ENCODE results near the gene USP36.

Gene USP36

GRCh38 chr17:78832541-78832810 is 8.1 kb downstream of the USP36 start:
- no peaks in the 10 kb centered on the region for H3K27me3 ChIP-seq (ENCODE audit: low read depth, low read length)
- H3K4me3 ChIP-seq (ENCODE audit: low read depth in 1 of 2, low read length in 2 of 2): no peak overlapping the region
- H3K27ac ChIP-seq (ENCODE audit: low read length): no peak overlapping the region
- H3K36me3 ChIP-seq (ENCODE audit: control insufficient read depth in 1 of 2, insufficient read depth in 2 of 2, low read length in 2 of 2): peaks cover 75 to 91% of the 10 kb centered on the region in 2 donors
- no peaks in the 10 kb centered on the region for H3K4me1 ChIP-seq (ENCODE audit: control insufficient read depth in 1 of 2, insufficient read depth in 2 of 2, low read length in 2 of 2)
- H3K9me3 ChIP-seq (ENCODE audit: control insufficient read depth in 1 of 2, low read length in 2 of 2): no peaks in the 10 kb centered on the region

GRCh38 chr17:78831688-78832540 is 8.7 kb downstream of the USP36 start:
- H3K4me1 ChIP-seq (ENCODE audit: control insufficient read depth in 1 of 2, insufficient read depth in 2 of 2, low read length in 2 of 2): no peaks in the 10 kb centered on the region
- H3K36me3 ChIP-seq (ENCODE audit: control insufficient read depth in 1 of 2, insufficient read depth in 2 of 2, low read length in 2 of 2): peaks cover 70 to 92% of the 10 kb centered on the region in 2 donors
- H3K27me3 ChIP-seq (ENCODE audit: low read depth, low read length): no peaks in the 10 kb centered on the region
- H3K27ac ChIP-seq (ENCODE audit: low read length): no peak overlapping the region
- no peaks in the 10 kb centered on the region for H3K9me3 ChIP-seq (ENCODE audit: control insufficient read depth in 1 of 2, low read length in 2 of 2)
- no peak overlapping the region for H3K4me3 ChIP-seq (ENCODE audit: low read depth in 1 of 2, low read length in 2 of 2)

- Histone ChIP-seq H3K27me3 (ENCODE audit: low read depth, low read length) (no peaks in the 10 kb centered on the region), H3K36me3 (ENCODE audit: control insufficient read depth in 1 of 2, insufficient read depth in 2 of 2, low read length in 2 of 2) (peaks cover 71 to 89% of the 10 kb centered on the region in 2 donors), H3K27ac (ENCODE audit: low read length) (no peak overlapping the region), H3K9me3 (ENCODE audit: control insufficient read depth in 1 of 2, low read length in 2 of 2) (no peaks in the 10 kb centered on the region), H3K4me3 (ENCODE audit: low read depth in 1 of 2, low read length in 2 of 2) (no peak overlapping the region), H3K4me1 (ENCODE audit: control insufficient read depth in 1 of 2, insufficient read depth in 2 of 2, low read length in 2 of 2) (no peaks in the 10 kb centered on the region)
Measured at GRCh38 chr17:78829477-78829876, 11.1 kb downstream of the USP36 start.

- Histone ChIP-seq H3K27ac (ENCODE audit: low read length) (no peak overlapping the region), H3K36me3 (ENCODE audit: control insufficient read depth in 1 of 2, insufficient read depth in 2 of 2, low read length in 2 of 2) (peaks cover 72 to 89% of the 10 kb centered on the region in 2 donors)
Measured at GRCh38 chr17:78828470-78829185, 12.0 kb downstream of the USP36 start.

GRCh38 chr17:78826836-78827509 is 13.6 kb downstream of the USP36 start:
- Histone ChIP-seq H3K27ac (ENCODE audit: low read length) (no peak overlapping the region), H3K27me3 (ENCODE audit: low read depth, low read length) (no peaks in the 10 kb centered on the region), H3K36me3 (ENCODE audit: control insufficient read depth in 1 of 2, insufficient read depth in 2 of 2, low read length in 2 of 2) (peaks cover 71 to 87% of the 10 kb centered on the region in 2 donors), H3K4me3 (ENCODE audit: low read depth in 1 of 2, low read length in 2 of 2) (no peak overlapping the region), H3K9me3 (ENCODE audit: control insufficient read depth in 1 of 2, low read length in 2 of 2) (no peaks in the 10 kb centered on the region), H3K4me1 (ENCODE audit: control insufficient read depth in 1 of 2, insufficient read depth in 2 of 2, low read length in 2 of 2) (no peaks in the 10 kb centered on the region)

More at GRCh38 chr17:78828470-78829185, 12.0 kb downstream of the USP36 start:
- Histone ChIP-seq H3K9me3 (ENCODE audit: control insufficient read depth in 1 of 2, low read length in 2 of 2) (no peaks in the 10 kb centered on the region), H3K27me3 (ENCODE audit: low read depth, low read length) (no peaks in the 10 kb centered on the region), H3K4me1 (ENCODE audit: control insufficient read depth in 1 of 2, insufficient read depth in 2 of 2, low read length in 2 of 2) (no peaks in the 10 kb centered on the region), H3K4me3 (ENCODE audit: low read depth in 1 of 2, low read length in 2 of 2) (no peak overlapping the region)

- Histone ChIP-seq H3K9me3 (ENCODE audit: control insufficient read depth in 1 of 2, low read length in 2 of 2) (no peaks in the 10 kb centered on the region), H3K27me3 (ENCODE audit: low read depth, low read length) (no peaks in the 10 kb centered on the region), H3K4me3 (ENCODE audit: low read depth in 1 of 2, low read length in 2 of 2) (no peak overlapping the region), H3K4me1 (ENCODE audit: control insufficient read depth in 1 of 2, insufficient read depth in 2 of 2, low read length in 2 of 2) (no peaks in the 10 kb centered on the region), H3K36me3 (ENCODE audit: control insufficient read depth in 1 of 2, insufficient read depth in 2 of 2, low read length in 2 of 2) (peaks cover 69 to 87% of the 10 kb centered on the region in 2 donors), H3K27ac (ENCODE audit: low read length) (no peak overlapping the region)
Measured at GRCh38 chr17:78826421-78826820, 14.2 kb downstream of the USP36 start.

GRCh38 chr17:78825696-78826095 is 14.9 kb downstream of the USP36 start:
- H3K36me3 ChIP-seq (ENCODE audit: control insufficient read depth in 1 of 2, insufficient read depth in 2 of 2, low read length in 2 of 2): peaks cover 73 to 87% of the 10 kb centered on the region in 2 donors
- no peak overlapping the region for H3K4me3 ChIP-seq (ENCODE audit: low read depth in 1 of 2, low read length in 2 of 2)
- H3K9me3 ChIP-seq (ENCODE audit: control insufficient read depth in 1 of 2, low read length in 2 of 2): no peaks in the 10 kb centered on the region
- no peaks in the 10 kb centered on the region for H3K4me1 ChIP-seq (ENCODE audit: control insufficient read depth in 1 of 2, insufficient read depth in 2 of 2, low read length in 2 of 2)
- H3K27ac ChIP-seq (ENCODE audit: low read length): no peak overlapping the region
- H3K27me3 ChIP-seq (ENCODE audit: low read depth, low read length): no peaks in the 10 kb centered on the region

GRCh38 chr17:78824240-78824639 is 16.4 kb downstream of the USP36 start:
- H3K36me3 ChIP-seq (ENCODE audit: control insufficient read depth in 1 of 2, insufficient read depth in 2 of 2, low read length in 2 of 2): peaks cover 74 to 87% of the 10 kb centered on the region in 2 donors
- H3K4me1 ChIP-seq (ENCODE audit: control insufficient read depth in 1 of 2, insufficient read depth in 2 of 2, low read length in 2 of 2): no peaks in the 10 kb centered on the region
- no peaks in the 10 kb centered on the region for H3K9me3 ChIP-seq (ENCODE audit: control insufficient read depth in 1 of 2, low read length in 2 of 2)
- no peaks in the 10 kb centered on the region for H3K27me3 ChIP-seq (ENCODE audit: low read depth, low read length)
- H3K27ac ChIP-seq (ENCODE audit: low read length): no peak overlapping the region
- H3K4me3 ChIP-seq (ENCODE audit: low read depth in 1 of 2, low read length in 2 of 2): no peak overlapping the region

- no peaks in the 10 kb centered on the region for H3K9me3 ChIP-seq (ENCODE audit: control insufficient read depth in 1 of 2, low read length in 2 of 2)
- H3K4me1 ChIP-seq (ENCODE audit: control insufficient read depth in 1 of 2, insufficient read depth in 2 of 2, low read length in 2 of 2): no peaks in the 10 kb centered on the region
- H3K27me3 ChIP-seq (ENCODE audit: low read depth, low read length): no peaks in the 10 kb centered on the region
- H3K4me3 ChIP-seq (ENCODE audit: low read depth in 1 of 2, low read length in 2 of 2): no peak overlapping the region
- peaks cover 75 to 87% of the 10 kb centered on the region in 2 donors for H3K36me3 ChIP-seq (ENCODE audit: control insufficient read depth in 1 of 2, insufficient read depth in 2 of 2, low read length in 2 of 2)
- no peak overlapping the region for H3K27ac ChIP-seq (ENCODE audit: low read length)
Measured at GRCh38 chr17:78823282-78824046, 17.1 kb downstream of the USP36 start.

- Histone ChIP-seq H3K36me3 (ENCODE audit: control insufficient read depth in 1 of 2, insufficient read depth in 2 of 2, low read length in 2 of 2) (peaks cover 76 to 88% of the 10 kb centered on the region in 2 donors), H3K4me1 (ENCODE audit: control insufficient read depth in 1 of 2, insufficient read depth in 2 of 2, low read length in 2 of 2) (no peaks in the 10 kb centered on the region), H3K27ac (ENCODE audit: low read length) (no peak overlapping the region), H3K9me3 (ENCODE audit: control insufficient read depth in 1 of 2, low read length in 2 of 2) (no peaks in the 10 kb centered on the region), H3K4me3 (ENCODE audit: low read depth in 1 of 2, low read length in 2 of 2) (no peak overlapping the region), H3K27me3 (ENCODE audit: low read depth, low read length) (no peaks in the 10 kb centered on the region)
Measured at GRCh38 chr17:78822552-78822951, 18.1 kb downstream of the USP36 start.

GRCh38 chr17:78821961-78822360 is 18.7 kb downstream of the USP36 start:
- no peaks in the 10 kb centered on the region for H3K9me3 ChIP-seq (ENCODE audit: control insufficient read depth in 1 of 2, low read length in 2 of 2)
- H3K27ac ChIP-seq (ENCODE audit: low read length): no peak overlapping the region
- H3K27me3 ChIP-seq (ENCODE audit: low read depth, low read length): no peaks in the 10 kb centered on the region
- no peaks in the 10 kb centered on the region for H3K4me1 ChIP-seq (ENCODE audit: control insufficient read depth in 1 of 2, insufficient read depth in 2 of 2, low read length in 2 of 2)
- H3K4me3 ChIP-seq (ENCODE audit: low read depth in 1 of 2, low read length in 2 of 2): no peak overlapping the region
- H3K36me3 ChIP-seq (ENCODE audit: control insufficient read depth in 1 of 2, insufficient read depth in 2 of 2, low read length in 2 of 2): peaks cover 78 to 89% of the 10 kb centered on the region in 2 donors

All from muscle layer of duodenum (tissue), 2 donors.